HCT116 (cell line): ENCODE data around the gene CSF1R. TPM values are rescaled to one million over a fixed set of nuclear protein-coding genes. Genes with fewer than 3 reads are reported as not detected.

ENCODE experiments used
- ATAC-seq: fragments of 200-7000 bp; cut with Tn5 transposase; 2 replicates; pipeline ENCODE4 v1.9.1; 2020; ENCODE audit warnings: mild to moderate bottlenecking, moderate library complexity
- BruUV-seq: library from RNA; stranded (reverse); fragments of 400-500 nt; replicated peaks from 2 replicates; lab custom pipeline; 2021; lab: Mats Ljungman, UMichigan
- CTCF ChIA-PET: fragments of 300-600 bp; sonication (Branson Sonifier 250); formaldehyde crosslinking; loops from one replicate; lab custom pipeline; 2021; ENCODE audit warnings: antibody characterized with exemption; lab: Charles Lee
- POLR2A ChIA-PET: fragments of 300-600, 350-600 bp; sonication (Branson Sonifier 250); formaldehyde crosslinking; loops from one replicate; lab custom pipeline; 2021; ENCODE audit warnings: antibody characterized with exemption; lab: Charles Lee
- RAD21 ChIA-PET, 2 experiments: fragments of 300-600 bp; sonication (Branson Sonifier 250); formaldehyde crosslinking; loops; one replicate each; lab custom pipeline; 2023; ENCODE audit warnings: low total read pairs in 2 of 2; ENCODE audit not compliant: uncharacterized antibody in 2 of 2, unreplicated experiment in 2 of 2, low non-redundant PET in 1 of 2; lab: Charles Lee
- DNase-seq: peaks from one replicate; pipeline ENCODE4 v3.0.0-alpha.2; 2010; ENCODE audit warnings: low read depth, low spot score
- H2AFZ ChIP-seq: fragments of 200-600 bp; shearing (Covaris generic), sonication (generic); 2 replicates; pipeline ENCODE4 v1.6.1; 2017; ENCODE audit warnings: low read depth, mixed run types, mixed read lengths, antibody characterized with exemption, low read length; ENCODE audit not compliant: poor library complexity, severe bottlenecking
- H3K27ac ChIP-seq: 2 replicates; pipeline ENCODE4 v1.5.1; 2012; ENCODE audit warnings: low read depth, low read length
- H3K27me3 ChIP-seq: fragments of 200-600 bp; sonication (generic); 2 replicates; pipeline ENCODE4 v1.6.1; 2016; ENCODE audit warnings: mixed run types, low read length, mixed read lengths; ENCODE audit not compliant: insufficient read depth
- H3K36me3 ChIP-seq, 2 experiments: fragments of 200-500 bp in 1 of 2; fragments of 200-600 bp in 1 of 2; sonication (Bioruptor generic) in 1 of 2; sonication (generic) in 1 of 2; 2 replicates each; pipeline versions ENCODE4 v1.5.1 to v1.6.1; 2014 to 2016; ENCODE audit warnings: low read length in 2 of 2, inconsistent platforms in 1 of 2, mixed read lengths in 1 of 2, mixed run types in 1 of 2; ENCODE audit not compliant: insufficient read depth in 2 of 2, control insufficient read depth in 1 of 2
- H3K4me1 ChIP-seq, 2 experiments: fragments of 200-600 bp in 1 of 2; sonication (generic) in 1 of 2; 2 replicates each; pipeline versions ENCODE4 v1.5.1 to v1.6.1; 2012 to 2017; ENCODE audit warnings: low read length in 2 of 2, inconsistent platforms in 1 of 2, mild to moderate bottlenecking in 1 of 2, mixed read lengths in 1 of 2, mixed run types in 1 of 2, moderate library complexity in 1 of 2; ENCODE audit not compliant: insufficient read depth in 2 of 2, control insufficient read depth in 1 of 2
- H3K4me2 ChIP-seq: fragments of 200-600 bp; sonication (generic); 2 replicates; pipeline ENCODE4 v1.6.1; 2017; ENCODE audit warnings: mixed run types, low read length, mixed read lengths
- H3K4me3 ChIP-seq, 2 experiments: fragments of 200-600 bp in 1 of 2; sonication (generic) in 1 of 2; replicated peaks in 1 of 2; 2 replicates each; pipeline ENCODE4 v1.5.1; 2011 to 2016; ENCODE audit warnings: low read length in 2 of 2, control low read depth in 1 of 2, low read depth in 1 of 2, mild to moderate bottlenecking in 1 of 2, mixed read lengths in 1 of 2, mixed run types in 1 of 2
- H3K79me2 ChIP-seq: fragments of 200-600 bp; sonication (generic); 2 replicates; pipeline ENCODE4 v1.6.1; 2017; ENCODE audit warnings: mild to moderate bottlenecking, mixed run types, low read length, moderate library complexity, mixed read lengths; ENCODE audit not compliant: insufficient read depth
- H3K9ac ChIP-seq: fragments of 200-600 bp; sonication (generic); 2 replicates; pipeline ENCODE4 v1.6.1; 2016; ENCODE audit warnings: low read length, mixed read lengths
- H3K9me2 ChIP-seq: fragments of 200-600 bp; sonication (generic), shearing (Covaris generic); 2 replicates; pipeline ENCODE4 v1.6.1; 2017; ENCODE audit warnings: mixed run types, mild to moderate bottlenecking, moderate library complexity; ENCODE audit not compliant: insufficient read depth
- H3K9me3 ChIP-seq, 2 experiments: fragments of 200-500 bp in 1 of 2; fragments of 200-600 bp in 1 of 2; sonication (Bioruptor generic) in 1 of 2; sonication (generic) in 1 of 2; 2 replicates each; pipeline ENCODE4 v1.6.1; 2014 to 2017; ENCODE audit warnings: low read length in 2 of 2, mixed read lengths in 2 of 2, inconsistent platforms in 1 of 2, low read depth in 1 of 2, mild to moderate bottlenecking in 1 of 2, mixed run types in 1 of 2, moderate library complexity in 1 of 2; ENCODE audit not compliant: control insufficient read depth in 1 of 2, insufficient read depth in 1 of 2
- H4K20me1 ChIP-seq: fragments of 200-600 bp; sonication (generic), shearing (Covaris generic); 2 replicates; pipeline ENCODE4 v1.6.1; 2017; ENCODE audit warnings: mixed run types, mild to moderate bottlenecking, moderate library complexity; ENCODE audit not compliant: insufficient read depth
- EZH2 ChIP-seq: fragments of 200-600 bp; sonication (generic); IDR thresholded peaks from 2 replicates; pipeline ENCODE4 v1.6.1; 2017; ENCODE audit warnings: antibody characterized with exemption, mixed run types
- POLR2A ChIP-seq: IDR thresholded peaks from 2 replicates; pipeline ENCODE4 v1.7.0; 2011; ENCODE audit warnings: borderline replicate concordance; ENCODE audit not compliant: insufficient read depth, insufficient read length; ENCODE audit errors: extremely low read depth
- RAD21 ChIP-seq: IDR thresholded peaks from 2 replicates; pipeline ENCODE4 v1.6.1; 2012; ENCODE audit warnings: low read depth, mild to moderate bottlenecking
- TCF7L2 ChIP-seq: IDR thresholded peaks from 2 replicates; pipeline ENCODE4 v1.7.0; 2011; ENCODE audit warnings: borderline replicate concordance, inconsistent platforms; ENCODE audit not compliant: insufficient read depth, insufficient read length; ENCODE audit errors: extremely low read depth
- YY1 ChIP-seq: IDR thresholded peaks from 2 replicates; pipeline ENCODE4 v1.6.1; 2011; ENCODE audit warnings: low read length, low read depth, moderate library complexity, mild to moderate bottlenecking; ENCODE audit not compliant: insufficient replicate concordance; ENCODE audit errors: extremely low read depth
- intact Hi-C: fragments of 100-400 bp; cut with micrococcal nuclease; formaldehyde crosslinking; loops from 2 replicates; pipeline ENCODE4 v1.10.0; 2022
- total RNA-seq: library from RNA; stranded (reverse); gene quantifications from one replicate; pipeline ENCODE4 v1.2.1, GENCODE V29; 2021; ENCODE audit not compliant: unreplicated experiment
- TF ChIP-seq, protein P1 (sequence below): IDR thresholded peaks from 2 replicates; pipeline ENCODE4 v1.6.1; 2012; ENCODE audit warnings: low read depth
- TF ChIP-seq, protein P2 (sequence below): IDR thresholded peaks from 2 replicates; pipeline ENCODE4 v1.6.1; 2011; ENCODE audit warnings: mild to moderate bottlenecking, low read length, moderate library complexity; ENCODE audit not compliant: insufficient replicate concordance; ENCODE audit errors: extremely low read depth

CSF1R gene
- total RNA-seq, 1 experiment from 2014 or later, result 0.17 TPM

DNA sequence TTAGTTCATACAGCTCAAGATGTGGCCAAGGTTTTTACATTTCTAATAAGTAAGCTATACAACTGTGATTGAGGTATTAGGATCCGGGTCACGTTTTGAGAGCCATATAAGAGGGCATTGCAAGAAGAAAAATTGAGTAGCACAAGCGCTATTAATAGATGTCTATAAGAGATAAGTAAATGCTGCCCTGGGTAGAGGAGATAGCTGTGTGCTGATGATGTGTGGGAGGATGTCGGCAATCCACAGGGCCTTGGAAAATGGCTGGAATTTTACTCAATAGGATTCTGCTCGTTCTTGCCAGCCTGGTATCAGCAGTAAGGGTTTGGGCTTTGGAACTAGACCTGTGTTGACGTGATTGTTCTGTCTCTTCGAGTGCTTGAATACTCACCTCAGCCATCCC, 41.6 kb downstream of the CSF1R start:
- Histone ChIP-seq H3K27ac (no peak overlapping the region), H3K4me3 (no peak overlapping the region), H3K9ac (no peak overlapping the region), H3K36me3 (peaks cover 52 to 63% of the 10 kb centered on the region in 2 experiments; a peak in 3 of 4 replicates), H3K9me2 (no peaks in the 10 kb centered on the region), H4K20me1 (no peaks in the 10 kb centered on the region; the same call in 1 of the 2 replicates), H3K4me2 (no peak overlapping the region), H3K9me3 (no peaks in the 10 kb centered on the region), H3K4me1 (peaks cover 0 to 23% of the 10 kb centered on the region in 2 experiments; a peak in 2 of 4 replicates)
- RAD21 ChIA-PET, result no interaction called here
- DNase-seq, result no peak
- no TSS peak for BruUV-seq
- TF ChIP-seq, protein P1, sequence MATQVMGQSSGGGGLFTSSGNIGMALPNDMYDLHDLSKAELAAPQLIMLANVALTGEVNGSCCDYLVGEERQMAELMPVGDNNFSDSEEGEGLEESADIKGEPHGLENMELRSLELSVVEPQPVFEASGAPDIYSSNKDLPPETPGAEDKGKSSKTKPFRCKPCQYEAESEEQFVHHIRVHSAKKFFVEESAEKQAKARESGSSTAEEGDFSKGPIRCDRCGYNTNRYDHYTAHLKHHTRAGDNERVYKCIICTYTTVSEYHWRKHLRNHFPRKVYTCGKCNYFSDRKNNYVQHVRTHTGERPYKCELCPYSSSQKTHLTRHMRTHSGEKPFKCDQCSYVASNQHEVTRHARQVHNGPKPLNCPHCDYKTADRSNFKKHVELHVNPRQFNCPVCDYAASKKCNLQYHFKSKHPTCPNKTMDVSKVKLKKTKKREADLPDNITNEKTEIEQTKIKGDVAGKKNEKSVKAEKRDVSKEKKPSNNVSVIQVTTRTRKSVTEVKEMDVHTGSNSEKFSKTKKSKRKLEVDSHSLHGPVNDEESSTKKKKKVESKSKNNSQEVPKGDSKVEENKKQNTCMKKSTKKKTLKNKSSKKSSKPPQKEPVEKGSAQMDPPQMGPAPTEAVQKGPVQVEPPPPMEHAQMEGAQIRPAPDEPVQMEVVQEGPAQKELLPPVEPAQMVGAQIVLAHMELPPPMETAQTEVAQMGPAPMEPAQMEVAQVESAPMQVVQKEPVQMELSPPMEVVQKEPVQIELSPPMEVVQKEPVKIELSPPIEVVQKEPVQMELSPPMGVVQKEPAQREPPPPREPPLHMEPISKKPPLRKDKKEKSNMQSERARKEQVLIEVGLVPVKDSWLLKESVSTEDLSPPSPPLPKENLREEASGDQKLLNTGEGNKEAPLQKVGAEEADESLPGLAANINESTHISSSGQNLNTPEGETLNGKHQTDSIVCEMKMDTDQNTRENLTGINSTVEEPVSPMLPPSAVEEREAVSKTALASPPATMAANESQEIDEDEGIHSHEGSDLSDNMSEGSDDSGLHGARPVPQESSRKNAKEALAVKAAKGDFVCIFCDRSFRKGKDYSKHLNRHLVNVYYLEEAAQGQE, result no peak
- no peak for TF ChIP-seq POLR2A
- no peak for TF ChIP-seq RAD21
- TF ChIP-seq YY1, result no peak
- TF ChIP-seq, protein P2, sequence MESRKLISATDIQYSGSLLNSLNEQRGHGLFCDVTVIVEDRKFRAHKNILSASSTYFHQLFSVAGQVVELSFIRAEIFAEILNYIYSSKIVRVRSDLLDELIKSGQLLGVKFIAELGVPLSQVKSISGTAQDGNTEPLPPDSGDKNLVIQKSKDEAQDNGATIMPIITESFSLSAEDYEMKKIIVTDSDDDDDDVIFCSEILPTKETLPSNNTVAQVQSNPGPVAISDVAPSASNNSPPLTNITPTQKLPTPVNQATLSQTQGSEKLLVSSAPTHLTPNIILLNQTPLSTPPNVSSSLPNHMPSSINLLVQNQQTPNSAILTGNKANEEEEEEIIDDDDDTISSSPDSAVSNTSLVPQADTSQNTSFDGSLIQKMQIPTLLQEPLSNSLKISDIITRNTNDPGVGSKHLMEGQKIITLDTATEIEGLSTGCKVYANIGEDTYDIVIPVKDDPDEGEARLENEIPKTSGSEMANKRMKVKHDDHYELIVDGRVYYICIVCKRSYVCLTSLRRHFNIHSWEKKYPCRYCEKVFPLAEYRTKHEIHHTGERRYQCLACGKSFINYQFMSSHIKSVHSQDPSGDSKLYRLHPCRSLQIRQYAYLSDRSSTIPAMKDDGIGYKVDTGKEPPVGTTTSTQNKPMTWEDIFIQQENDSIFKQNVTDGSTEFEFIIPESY, result no peak
- no peak for TF ChIP-seq EZH2
- no peak for TF ChIP-seq TCF7L2
- TF ChIP-seq, all 23 proteins: peak for 0
- peaks cover 10% of the 10 kb centered on the region; the same call in 1 of the 2 replicates for H3K79me2 ChIP-seq
- H3K27me3 ChIP-seq, result no peaks in the 10 kb centered on the region
- H2AFZ ChIP-seq, result no peak overlapping the region
- ChIA-PET CTCF (interaction anchor here (1.2 kb wide), 1 partner anchor 211 kb away, joined by 3 read pairs; no protein-coding TSS in a partner anchor), POLR2A (no interaction called here)
- intact Hi-C loops, result loop anchor here (10.0 kb wide), 1 partner anchor 170 kb away; no protein-coding TSS in a partner anchor
- no peak for ATAC-seq
